ENCODE data around the gene TNFRSF21.

GRCh38 chr6:47323887-47324286 lies 14.2 kb upstream of the TNFRSF21 start:
- TF ChIP-seq CTCF (conservative IDR thresholded peaks at IDR 0.05; ENCODE audit: low read length) (no peak), EZH2phosphoT487 (IDR thresholded peaks at IDR 0.05; ENCODE audit: borderline replicate concordance, low read depth, low read length) (no peak)
